Measurements from ENCODE around the gene SYNPO2.

GRCh38 chr4:119038116-119038841 is 149.6 kb downstream of the SYNPO2 start:
- TF ChIP-seq CTCF (conservative IDR thresholded peaks at IDR 0.05; ENCODE audit: low read length) (no peak), EZH2phosphoT487 (IDR thresholded peaks at IDR 0.05; ENCODE audit: borderline replicate concordance) (no peak)

All from Loucy (cell line).